HG02852 (cell line): Measurements from ENCODE around the gene CPA1.
"Not testable (repeated sequence)": the region's sequence is repeated elsewhere in the genome, so short reads cannot be mapped to it uniquely, and the experiment has no call there.

Experiments
- ATAC-seq: cut with Tn5 transposase; IDR thresholded peaks from one replicate; pipeline ENCODE4 v1.9.1; 2021; ENCODE audit warnings: mild to moderate bottlenecking, moderate library complexity; ENCODE audit not compliant: unreplicated experiment

Gene CPA1

GRCh38 chr7:130371046-130371445, 9.2 kb upstream of the CPA1 start:
- ATAC-seq, result no peak

GRCh38 chr7:130372402-130373165, 7.7 kb upstream of the CPA1 start:
- no peak for ATAC-seq

- ATAC-seq, result no peak
These were observed 5.8 kb upstream of the CPA1 start for GRCh38 chr7:130374507-130374906.

GRCh38 chr7:130376461-130376860, 3.8 kb upstream of the CPA1 start:
- not testable (repeated sequence) for ATAC-seq

GRCh38 chr7:130377178-130377577, 3.1 kb upstream of the CPA1 start:
- ATAC-seq, result no peak

GRCh38 chr7:130379019-130379418, 1.3 kb upstream of the CPA1 start:
- ATAC-seq, result no peak

- ATAC-seq, result no peak
These were observed 768 bp upstream of the CPA1 start for GRCh38 chr7:130379532-130379920.

GRCh38 chr7:130380861-130381455, 664 bp downstream of the CPA1 start:
- ATAC-seq, result no peak

GRCh38 chr7:130381468-130382312, 1.4 kb downstream of the CPA1 start:
- no peak for ATAC-seq

- no peak for ATAC-seq
These were observed 3.1 kb downstream of the CPA1 start for GRCh38 chr7:130383187-130383980.

GRCh38 chr7:130384371-130384801, 4.1 kb downstream of the CPA1 start:
- ATAC-seq, result no peak

GRCh38 chr7:130384841-130385599, 4.7 kb downstream of the CPA1 start:
- no peak for ATAC-seq

- ATAC-seq, result no peak
These were observed 5.3 kb downstream of the CPA1 start for GRCh38 chr7:130385600-130386066.

GRCh38 chr7:130386876-130387275, 6.6 kb downstream of the CPA1 start:
- no peak for ATAC-seq

- no peak for ATAC-seq
These were observed 7.0 kb downstream of the CPA1 start for GRCh38 chr7:130387306-130387627.

- ATAC-seq, result no peak
These were observed 7.5 kb downstream of the CPA1 start for GRCh38 chr7:130387628-130388403.

- ATAC-seq, result no peak
These were observed 8.4 kb downstream of the CPA1 start for GRCh38 chr7:130388671-130389070.

GRCh38 chr7:130390486-130390885, 10.2 kb downstream of the CPA1 start:
- no peak for ATAC-seq

- no peak for ATAC-seq
These were observed 12.8 kb downstream of the CPA1 start for GRCh38 chr7:130393101-130393561.
